H1 (cell line): Measurements from ENCODE around the gene NBPF3.

Source experiments
- POLR2A ChIP-seq, 2 experiments: IDR thresholded peaks; 1 replicate in 1 of 2; 2 replicates in 1 of 2; pipeline ENCODE4 v1.6.1; 2011; ENCODE audit warnings: low read depth in 2 of 2, low read length in 2 of 2, mild to moderate bottlenecking in 2 of 2; ENCODE audit errors: control extremely low read depth in 1 of 2
- POLR2AphosphoS5 ChIP-seq: IDR thresholded peaks from 2 replicates; pipeline ENCODE4 v1.6.1; 2011; ENCODE audit warnings: low read depth, low read length
- SIN3A ChIP-seq, 2 experiments: IDR thresholded peaks in 1 of 2; conservative IDR thresholded peaks in 1 of 2; 2 replicates each; pipeline ENCODE4 v1.6.1; 2011 to 2012; ENCODE audit warnings: low read length in 2 of 2, improper control_type of control experiment in 1 of 2, low read depth in 1 of 2, mild to moderate bottlenecking in 1 of 2
- TF ChIP-seq, protein P1 (sequence below): IDR thresholded peaks from 2 replicates; pipeline ENCODE4 v1.6.1; 2012; ENCODE audit warnings: low read length, inconsistent platforms

DNA sequence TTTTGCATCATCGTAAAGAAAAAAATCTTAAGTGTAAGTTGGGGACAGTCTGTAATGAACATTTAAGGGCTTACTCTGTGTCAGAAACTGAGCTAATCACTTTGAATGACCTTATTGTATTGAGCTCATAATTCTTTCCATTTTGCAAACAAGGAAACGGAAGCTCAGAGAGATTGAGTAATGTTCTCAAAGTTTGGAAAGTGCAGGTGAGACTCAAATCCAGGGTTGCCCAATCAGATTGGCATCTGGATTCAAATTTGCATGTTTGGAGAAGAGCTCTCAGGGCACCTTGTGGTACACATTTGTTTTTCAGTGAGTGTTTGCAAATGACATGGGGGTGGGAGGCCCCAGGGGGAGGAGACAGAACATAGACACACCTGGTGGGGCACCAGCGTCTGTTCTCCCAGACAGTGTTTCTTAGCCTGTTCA, 77.2 kb downstream of the NBPF3 start:
- TF ChIP-seq, protein P1, sequence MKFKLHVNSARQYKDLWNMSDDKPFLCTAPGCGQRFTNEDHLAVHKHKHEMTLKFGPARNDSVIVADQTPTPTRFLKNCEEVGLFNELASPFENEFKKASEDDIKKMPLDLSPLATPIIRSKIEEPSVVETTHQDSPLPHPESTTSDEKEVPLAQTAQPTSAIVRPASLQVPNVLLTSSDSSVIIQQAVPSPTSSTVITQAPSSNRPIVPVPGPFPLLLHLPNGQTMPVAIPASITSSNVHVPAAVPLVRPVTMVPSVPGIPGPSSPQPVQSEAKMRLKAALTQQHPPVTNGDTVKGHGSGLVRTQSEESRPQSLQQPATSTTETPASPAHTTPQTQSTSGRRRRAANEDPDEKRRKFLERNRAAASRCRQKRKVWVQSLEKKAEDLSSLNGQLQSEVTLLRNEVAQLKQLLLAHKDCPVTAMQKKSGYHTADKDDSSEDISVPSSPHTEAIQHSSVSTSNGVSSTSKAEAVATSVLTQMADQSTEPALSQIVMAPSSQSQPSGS: no peak
- TF ChIP-seq POLR2A (IDR thresholded peaks at IDR 0.05; ENCODE audit: control extremely low read depth in 1 of 2, low read depth in 2 of 2, low read length in 2 of 2): no peak
- TF ChIP-seq SIN3A (conservative IDR thresholded peaks at IDR 0.05 in 1 of 2, IDR thresholded peaks at IDR 0.05 in 1 of 2; ENCODE audit: low read depth in 1 of 2, low read length in 2 of 2): no peak
- TF ChIP-seq POLR2AphosphoS5: no peak
